GF-D8 (cell line): ENCODE measurements around the gene HOXA10.

ENCODE experiments used
- DNase-seq: peaks from one replicate; lab custom pipeline; 2025; lab: John Stamatoyannopoulos, UW

The HOXA10 gene

DNA sequence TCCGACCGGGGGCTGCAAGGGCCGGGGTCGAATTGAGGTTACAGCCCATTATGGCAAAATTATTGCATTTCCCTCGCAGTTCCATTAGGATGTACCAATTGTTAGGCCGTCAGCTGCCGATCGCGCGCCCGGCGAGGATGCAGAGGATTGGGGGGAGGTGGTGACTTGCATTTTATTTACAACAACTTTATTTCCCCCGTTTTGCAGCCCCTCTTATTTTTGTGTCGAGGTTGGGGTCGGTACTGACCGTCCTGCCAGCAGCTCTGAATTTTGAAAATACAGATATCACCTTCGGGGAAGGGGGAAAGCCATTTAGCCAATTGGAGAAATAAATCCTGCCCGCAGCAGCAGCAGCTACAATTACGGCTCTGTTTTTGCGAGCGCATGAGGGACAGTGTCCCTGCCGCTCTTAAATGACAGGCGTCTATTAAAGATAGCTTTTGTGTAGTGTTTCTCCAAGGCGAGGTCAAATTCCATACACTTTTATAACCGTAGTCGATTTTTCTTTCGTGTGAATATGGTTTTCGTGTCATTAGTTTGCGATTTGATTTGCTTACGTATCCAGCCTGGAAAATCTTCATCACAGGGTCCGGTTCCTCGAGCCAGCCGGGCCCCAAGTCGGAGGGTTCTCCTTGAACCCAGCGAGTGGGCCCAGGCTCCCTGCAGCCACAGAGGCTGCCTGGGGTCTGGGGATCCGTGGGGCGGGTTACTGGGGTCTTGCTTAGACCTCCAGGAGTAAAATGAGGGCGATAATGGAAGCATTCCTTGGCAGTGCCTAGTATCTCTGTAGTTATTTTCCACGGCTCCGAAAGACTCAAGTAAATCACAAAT, 30.0 kb downstream of the HOXA10 start:
- no peak for DNase-seq

DNA sequence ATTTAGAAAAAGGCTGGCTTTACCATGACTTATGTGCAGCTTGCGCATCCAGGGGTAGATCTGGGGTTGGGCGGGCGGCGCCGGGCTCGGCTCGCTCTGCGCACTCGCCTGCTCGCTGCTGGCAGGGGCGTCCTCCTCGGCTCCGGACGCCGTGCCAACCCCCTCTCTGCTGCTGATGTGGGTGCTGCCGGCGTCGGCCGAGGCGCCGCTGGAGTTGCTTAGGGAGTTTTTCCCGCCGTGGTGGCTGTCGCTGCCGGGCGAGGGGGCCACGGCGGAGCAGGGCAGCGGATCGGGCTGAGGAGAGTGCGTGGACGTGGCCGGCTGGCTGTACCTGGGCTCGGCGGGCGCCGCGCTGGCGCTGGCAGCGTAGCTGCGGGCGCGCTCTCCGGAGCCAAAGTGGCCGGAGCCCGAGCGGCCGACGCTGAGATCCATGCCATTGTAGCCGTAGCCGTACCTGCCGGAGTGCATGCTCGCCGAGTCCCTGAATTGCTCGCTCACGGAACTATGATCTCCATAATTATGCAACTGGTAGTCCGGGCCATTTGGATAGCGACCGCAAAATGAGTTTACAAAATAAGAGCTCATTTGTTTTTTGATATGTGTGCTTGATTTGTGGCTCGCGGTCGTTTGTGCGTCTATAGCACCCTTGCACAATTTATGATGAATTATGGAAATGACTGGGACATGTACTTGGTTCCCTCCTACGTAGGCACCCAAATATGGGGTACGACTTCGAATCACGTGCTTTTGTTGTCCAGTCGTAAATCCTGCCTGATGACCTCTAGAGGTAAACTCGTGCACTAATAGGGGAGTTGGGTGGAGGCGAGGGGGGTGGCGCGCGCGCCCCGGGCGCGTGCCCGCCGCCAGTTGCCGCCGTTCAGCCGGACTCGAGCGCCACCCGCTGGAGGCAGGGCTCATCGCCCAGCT, 30.8 kb downstream of the HOXA10 start, which contains the start of gene HOXA5:
TSS of gene HOXA5 (minus strand) at position 659 of the 927 bp plus-strand sequence. CDS start at position 585, 74 bp downstream.
- DNase-seq: no peak

DNA sequence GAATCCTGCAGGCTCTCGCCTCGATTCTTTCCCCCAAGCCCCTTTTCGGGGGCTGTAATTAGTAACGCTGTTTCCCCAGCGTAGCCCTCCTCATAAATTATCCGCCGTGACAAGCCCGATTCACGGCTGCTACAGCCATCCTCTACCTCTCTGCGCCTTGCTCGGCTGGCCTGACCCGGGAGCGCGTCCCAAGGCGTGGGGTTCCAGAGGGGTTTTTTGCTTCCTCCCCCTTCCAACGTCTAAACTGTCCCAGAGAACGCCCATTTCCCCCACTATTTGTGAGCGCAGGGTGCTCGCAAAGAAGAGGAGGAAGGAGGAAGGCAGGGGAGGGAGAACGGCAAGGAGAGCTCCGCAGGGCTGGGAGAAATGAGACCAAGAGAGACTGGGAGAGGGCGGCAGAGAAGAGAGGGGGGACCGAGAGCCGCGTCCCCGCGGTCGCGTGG, 31.5 kb downstream of the HOXA10 start:
- no peak for DNase-seq

DNA sequence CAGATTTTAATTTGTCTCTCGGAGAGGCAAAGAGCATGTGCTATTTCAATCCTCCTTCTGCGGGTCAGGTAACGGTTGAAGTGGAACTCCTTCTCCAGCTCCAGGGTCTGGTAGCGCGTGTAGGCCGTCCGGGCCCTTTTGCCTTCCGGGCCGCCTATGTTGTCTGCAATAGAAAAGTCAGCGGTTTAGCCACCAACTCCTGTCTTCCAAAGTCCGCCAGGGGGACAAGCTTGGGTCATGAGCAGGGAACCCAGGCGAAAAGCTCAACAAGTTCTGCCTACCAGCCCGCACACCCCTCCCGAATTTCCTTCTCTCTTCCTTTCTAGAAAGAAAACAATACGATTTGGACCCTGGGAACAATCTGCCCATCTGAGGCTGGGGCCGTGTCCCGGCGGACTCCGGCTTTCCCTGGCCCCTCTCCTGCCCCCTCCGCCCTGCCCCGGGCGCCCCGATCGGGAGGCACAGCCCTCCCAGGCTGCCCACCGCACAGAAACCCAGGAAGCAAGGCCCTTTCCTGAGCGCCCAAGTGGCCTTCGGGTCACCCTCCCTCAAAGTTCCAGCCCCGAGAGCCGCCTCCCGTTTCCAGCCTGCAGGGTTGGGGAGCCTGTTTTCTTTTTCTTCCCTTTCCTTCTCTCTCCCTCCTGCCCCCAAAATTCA, 32.1 kb downstream of the HOXA10 start:
- DNase-seq: no peak

DNA sequence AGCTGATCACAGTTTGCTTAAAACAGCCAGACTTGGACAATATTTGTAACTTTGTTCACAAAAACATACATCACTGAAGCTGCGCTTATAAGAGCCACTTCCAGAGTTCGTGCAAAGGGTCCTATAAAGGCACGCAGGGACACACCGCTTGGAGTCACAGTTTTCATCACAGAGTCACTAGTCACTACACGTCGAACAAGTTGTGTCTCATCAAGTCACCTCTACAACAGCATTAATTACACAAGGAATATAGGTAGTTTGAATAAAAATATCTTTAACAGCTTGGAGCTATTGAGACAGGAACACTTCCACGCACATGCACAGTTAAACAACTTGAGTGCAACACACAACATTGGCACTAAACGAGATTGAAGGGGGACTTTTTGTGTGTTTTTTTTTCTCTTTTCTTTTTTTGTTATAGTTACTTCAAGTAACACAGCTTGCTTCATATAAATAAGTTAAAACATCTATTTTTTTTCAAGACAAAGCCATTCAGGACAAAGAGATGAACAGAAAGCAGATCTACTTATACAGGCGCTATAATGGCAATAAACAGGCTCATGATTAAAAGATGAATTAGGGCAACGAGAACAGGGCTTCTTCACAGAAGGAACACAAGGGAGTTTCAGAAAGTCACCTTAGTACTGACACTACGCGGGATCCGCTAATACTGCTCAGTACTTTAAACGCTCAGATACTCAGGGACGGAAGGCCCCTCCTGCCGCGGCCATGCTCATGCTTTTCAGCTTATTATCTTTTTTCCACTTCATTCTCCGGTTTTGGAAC, 32.8 kb downstream of the HOXA10 start:
- no peak for DNase-seq

DNA sequence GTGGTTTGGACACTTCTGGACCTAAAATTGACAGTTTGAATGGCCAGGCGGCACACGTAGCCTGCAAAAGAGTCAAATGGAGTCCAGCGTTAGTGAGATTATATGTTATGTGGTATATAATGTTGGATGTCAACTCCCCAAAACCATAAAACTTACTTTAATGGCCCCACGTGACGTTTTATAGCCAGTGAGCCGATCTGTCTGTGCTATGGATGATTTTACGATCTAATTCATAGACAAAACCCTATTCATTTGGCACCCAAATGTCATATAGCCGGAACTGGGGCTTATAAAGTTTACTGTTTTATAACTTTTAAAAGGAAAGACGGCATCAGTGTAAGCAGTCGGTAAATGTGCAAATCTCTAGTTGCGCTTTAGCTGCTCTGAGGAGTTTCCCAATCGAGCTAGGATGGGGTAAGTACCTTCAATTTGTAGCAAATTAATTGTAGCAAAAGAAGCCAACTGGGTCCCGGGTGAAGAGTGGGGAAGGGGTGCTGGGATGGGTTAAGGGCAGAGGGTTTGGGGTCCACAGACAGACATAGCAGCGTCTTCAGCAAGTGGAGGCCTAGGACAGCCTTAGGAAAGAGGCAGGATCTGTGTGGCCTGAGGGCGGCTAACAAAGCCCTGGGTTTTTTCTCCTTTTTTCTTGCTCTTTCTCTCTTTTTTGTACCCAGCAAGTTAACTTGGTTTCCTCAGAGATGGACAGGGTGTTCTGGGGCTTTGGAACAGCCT, 33.8 kb downstream of the HOXA10 start:
- no peak for DNase-seq

DNA sequence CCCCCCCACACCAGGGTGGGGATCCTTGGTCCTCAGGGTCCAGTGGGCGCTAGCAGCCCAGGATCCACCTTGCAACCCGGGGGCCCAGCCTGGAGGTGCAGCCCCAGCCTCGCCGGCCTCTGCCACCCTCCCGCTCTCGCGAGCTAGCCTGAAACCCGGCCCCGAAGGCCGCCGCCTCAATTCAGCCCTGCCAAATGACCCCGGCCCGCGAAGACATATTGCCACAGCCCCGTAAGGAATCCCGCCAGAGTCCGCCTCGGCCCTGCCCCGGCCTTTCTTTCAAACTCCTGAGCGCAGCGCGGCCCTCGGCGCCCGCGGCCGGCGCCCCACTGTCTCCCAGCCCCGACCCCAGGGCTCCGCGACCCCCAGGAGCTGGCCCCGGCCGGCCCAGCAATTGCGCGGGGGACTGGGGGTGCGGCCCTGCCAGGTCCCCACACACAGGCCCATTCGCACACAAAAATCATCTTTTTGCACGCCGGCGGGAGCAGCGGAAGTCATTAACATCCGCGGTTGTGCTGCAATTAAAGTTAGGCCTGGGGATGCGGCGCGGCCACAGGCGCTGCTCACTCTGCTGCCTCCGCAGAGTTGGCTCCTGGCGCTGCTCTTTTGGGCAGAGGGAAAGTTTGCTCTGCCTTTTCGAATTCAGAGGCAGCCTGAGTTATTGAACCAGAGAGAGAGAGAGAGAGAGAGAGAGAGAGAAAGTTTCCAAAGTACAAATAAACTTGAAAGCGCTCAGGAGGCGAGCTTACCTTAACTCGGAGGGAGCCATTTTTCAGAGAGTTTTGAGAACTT, 34.6 kb downstream of the HOXA10 start:
- DNase-seq: no peak

DNA sequence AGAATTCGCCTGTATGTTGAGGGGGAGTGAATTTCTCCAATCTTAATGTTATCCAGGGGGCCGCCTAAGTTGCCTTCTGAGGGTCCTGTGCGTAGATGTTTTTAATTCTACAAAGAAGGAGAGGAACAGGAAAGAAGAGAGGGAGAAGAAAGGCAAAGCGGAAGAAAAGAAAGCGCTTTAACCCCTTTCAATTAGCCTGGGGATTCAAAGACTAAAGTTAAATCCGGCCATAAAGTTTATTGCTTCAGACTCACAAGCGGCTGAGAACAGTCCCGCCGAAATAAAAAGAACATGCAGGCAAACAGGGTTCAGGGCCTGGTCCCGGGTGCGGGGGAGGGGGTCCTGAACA, 35.2 kb downstream of the HOXA10 start:
- DNase-seq: no peak

DNA sequence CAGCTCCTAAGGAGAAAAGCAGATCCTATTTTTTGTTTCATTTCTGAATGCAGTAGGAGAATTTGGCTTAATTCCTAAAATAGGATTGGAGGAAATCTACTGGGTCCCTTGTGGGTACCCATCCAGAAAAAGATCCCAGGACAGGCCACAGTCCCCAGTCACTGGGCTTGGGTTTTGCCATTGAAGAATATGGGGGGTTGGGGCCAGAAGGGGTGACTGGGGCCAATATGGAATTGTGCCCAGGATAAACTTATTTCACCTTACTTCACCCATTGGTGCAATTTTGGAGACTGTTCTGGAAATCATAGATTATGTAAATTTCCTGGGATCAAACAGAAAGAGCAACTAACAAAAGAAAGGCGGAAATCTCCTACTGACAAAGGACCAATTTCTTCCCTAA, 35.6 kb downstream of the HOXA10 start:
- DNase-seq: no peak

DNA sequence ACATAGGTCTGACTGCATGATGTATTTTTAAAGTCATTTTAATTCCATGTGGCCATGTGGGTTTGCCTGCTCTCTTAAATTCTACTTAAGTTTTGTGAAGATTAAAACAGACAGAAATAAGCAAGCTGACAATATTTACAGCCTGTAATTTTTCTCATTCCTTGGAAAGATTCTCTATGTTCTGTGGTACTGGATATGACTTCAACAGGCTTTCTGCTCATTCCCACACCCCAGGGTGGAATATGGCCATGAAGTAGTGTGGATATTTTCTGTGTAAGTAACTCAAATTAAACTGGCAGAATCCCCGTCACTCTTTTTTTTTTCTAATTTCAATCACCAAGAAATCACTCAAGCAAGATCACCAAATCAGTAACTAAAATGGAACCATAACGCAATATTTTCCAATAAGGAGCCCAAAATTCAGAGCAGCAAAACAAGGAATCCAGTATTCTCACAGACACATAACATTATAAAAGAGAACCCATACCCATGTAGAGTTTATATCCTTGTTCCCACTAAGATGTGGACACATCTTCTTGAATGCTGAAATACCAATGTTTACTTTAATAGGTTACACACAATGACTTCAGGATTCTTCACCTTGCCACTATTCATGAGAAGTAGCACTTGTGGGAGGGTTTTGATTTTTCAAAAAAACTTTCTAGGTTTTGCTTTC, 36.3 kb downstream of the HOXA10 start:
- DNase-seq: no peak

DNA sequence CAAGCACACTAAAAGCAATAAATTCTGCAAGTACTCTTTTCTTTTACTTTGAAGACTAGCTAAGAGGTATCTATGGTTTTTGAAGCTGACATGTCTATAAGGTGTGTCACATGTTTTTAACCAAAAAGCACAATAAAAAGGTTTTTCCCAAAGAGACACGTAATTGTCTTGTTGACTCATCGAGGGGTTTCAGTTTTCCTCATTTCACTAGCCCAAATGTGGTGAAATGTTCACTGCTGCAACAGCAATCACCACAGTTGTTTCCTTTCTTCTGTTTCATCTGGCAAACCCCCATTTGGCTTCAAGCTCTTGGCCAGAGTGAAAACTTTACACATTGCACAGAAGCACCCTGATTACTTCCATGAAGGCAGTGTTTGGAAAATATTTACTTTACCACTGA, 39.7 kb downstream of the HOXA10 start:
- no peak for DNase-seq

DNA sequence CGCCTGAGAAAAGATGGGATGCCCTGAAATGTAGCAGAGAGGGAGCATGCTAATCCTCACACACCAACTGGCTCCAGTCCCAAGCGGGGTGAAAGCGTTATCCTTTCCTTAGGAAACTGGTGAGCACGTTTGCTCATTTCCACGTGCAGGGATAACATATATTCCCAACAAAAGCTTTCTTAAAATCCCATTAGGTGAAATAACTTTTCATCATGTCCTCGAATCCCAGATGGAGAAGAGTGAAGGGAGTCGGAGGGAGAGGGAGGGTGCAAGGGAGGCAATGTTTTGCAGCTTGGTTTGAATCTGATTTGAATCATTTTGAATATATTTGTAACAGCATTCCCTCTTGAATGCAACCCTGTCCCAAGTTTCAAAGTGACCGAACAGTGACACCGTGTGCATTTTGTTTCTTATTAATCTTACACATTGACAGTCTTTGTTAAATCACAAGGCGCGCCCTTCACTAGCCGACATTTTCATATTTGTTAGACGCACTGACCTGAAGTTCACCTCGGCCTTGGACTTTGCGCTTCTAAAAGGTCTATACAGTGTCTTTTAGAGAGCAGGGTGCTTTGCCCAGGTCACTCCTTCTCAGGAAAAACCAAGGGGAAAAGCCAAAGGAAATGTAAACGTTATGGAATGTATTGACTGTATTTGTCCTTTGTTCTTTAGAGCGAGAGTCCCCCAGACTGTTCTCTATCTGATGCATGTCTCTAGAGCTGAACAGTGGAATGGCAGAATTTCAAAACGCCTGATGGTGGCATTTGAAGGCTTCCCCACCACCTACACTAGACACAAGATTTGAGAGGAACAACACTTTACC, 40.5 kb downstream of the HOXA10 start:
- DNase-seq: no peak

DNA sequence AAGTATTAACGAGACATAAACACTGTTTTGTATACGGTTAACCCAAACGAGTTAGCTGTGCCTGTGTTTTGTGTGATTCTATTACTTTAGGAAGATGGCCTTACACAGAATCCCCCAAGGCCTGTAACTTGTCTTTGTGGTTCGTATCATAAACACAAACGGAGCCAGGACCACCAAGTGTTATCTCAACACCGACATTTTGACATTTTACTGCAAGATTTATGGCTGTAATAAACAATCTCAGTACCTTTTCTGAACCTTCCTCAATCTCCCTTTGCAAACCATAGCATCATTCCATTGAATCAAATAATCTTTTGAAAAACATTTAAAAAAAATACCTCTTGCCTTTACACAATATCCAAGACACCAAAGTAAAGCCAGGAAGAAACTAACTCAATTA, 41.1 kb downstream of the HOXA10 start:
- no peak for DNase-seq

DNA sequence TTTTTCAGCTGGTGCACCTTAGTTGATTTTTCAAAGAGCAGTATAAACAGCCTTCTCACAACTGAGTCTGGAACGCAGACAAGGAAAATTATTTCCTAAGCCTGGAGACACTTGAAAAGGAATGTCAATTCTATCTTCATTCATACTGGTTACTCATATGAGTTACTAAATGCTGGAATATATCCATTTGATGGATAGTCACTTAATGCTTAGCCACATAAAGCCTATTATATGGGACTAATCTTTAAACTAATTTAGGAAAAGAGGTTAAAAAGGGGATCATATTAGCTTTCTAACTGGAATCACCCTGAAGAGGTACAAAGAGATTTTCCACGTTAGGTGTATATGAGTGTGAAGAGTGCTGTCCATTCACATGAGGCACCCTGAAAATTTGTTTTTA, 41.9 kb downstream of the HOXA10 start:
- DNase-seq: no peak

DNA sequence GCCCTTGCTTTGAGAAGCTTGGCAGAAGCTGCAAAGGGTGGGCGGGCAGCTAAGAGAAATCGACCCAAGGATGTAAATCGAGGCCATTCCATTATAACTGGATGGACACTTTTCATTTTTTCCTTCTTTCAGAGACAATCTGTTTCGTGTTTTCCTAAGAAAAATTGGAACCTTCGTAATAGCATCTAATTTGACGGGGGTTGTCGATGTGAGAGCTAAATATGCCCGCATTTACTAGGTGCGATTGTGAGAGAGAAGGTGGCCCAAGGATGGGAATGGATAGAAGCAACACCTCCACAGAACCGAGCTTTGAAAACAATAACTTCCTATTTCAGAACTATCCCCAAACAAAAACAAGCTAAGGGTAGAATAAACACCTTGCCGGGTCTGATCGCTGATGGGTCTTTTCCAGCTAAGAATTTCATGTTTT, 42.7 kb downstream of the HOXA10 start:
- DNase-seq: no peak

DNA sequence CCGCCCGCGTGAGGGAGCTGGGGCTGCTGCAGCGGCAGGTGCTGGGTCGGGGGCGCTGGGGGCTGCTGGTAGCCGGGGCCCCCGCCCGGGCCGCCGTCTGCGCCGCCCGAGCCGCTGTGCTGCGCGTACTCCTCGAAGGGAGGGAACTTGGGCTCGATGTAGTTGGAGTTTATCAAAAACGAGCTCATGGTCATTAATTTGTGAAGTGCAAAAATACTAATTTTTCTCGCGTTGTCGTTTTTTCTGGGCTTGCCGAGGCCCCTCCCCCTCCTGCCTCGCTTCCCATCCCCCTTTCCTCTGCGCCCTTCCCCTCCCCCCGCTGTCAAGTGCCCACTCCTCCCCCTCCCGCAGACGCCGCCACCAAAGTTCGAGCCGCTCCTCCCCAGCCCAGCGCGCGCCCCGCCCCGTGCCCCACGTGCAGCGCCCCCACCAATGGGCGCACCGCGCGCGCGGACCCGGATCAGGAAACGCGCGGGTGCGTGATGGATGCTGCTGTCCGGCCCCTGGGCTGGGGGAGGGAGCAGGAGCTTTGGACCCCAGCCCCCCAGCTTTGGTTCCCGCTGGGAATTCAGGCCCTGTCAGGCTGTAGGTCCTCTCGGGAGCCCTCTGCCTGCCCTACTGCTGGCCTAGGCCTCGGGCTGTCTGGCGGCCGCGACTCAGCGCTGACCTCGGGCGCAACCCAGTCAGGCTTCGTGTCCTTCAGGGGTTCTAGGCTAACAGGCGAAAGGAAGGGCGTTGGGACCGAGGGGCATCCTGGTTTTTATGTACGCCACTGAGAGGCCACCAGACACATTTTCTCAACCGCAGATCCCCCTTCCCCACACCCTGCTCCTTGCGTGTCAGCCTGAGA, 43.4 kb downstream of the HOXA10 start, which contains the start of gene HOXA4:
TSS of gene HOXA4 (minus strand) at position 218 of the 850 bp plus-strand sequence. CDS start at position 194, 24 bp downstream.
- no peak for DNase-seq

DNA sequence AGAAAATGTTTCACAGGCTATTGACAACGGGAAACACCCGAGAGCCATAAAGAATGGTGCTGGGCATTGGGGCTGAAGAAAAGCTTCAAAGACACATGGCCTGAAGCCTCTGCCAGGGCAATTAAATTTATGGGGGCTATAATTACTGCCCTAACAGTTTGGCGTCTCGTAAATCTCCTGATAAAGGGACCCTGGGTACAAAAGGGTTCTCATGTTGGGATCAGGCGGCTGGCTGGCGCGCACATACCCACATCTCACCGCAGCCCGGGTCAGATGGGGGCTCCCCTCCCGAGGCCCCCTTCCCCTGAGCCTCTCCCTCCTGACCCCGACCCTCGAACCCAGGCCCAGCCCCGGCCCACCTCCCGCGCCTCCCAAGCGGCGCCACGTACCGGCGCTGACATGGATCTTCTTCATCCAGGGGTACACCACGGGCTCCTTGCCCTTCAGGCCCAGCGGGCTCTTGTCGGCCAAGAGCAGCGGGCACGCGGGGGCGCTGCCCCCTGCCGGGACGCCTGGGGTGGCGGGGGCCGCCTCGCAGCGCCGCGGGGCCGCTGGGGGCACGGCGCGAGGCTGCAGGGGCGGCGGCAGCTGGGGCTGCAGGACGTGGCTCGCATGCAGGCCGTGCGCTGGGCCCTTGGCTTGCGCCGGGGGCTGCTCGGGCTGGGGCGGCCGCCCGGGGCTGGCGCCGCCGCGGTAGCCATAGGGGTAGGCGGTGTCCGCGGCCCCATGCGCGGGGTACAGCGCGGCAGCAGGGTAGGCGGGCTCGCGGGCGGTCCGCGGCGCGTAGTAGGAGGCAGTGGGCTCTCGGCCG, 44.2 kb downstream of the HOXA10 start:
- DNase-seq: no peak
